ENCODE measurements around the gene APBA3.
"Not testable (repeated sequence)": the region's sequence is repeated elsewhere in the genome, so short reads cannot be mapped to it uniquely, and the experiment has no call there.

DNA sequence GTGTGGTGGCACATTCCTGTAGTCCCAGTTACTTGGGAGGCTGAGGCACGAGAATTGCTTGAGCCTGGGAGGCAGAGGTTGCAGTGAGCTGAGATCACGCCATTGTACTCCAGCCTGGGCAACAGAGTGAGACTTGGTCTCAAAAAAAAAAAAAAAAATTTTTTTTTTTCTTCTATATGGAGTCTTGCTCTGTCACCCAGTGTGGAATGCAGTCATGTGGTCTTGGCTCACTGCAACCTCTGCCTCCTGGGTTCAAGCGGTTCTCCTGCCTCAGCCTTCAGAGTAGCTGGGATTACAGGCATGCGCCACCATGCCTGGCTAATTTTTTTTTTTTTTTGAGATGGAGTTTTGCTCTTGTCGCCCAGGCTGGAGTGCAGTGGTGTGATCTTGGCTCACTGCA, 4.3 kb upstream of the APBA3 start:
- not testable (repeated sequence) for TF ChIP-seq POLR2A (IDR thresholded peaks at IDR 0.05; ENCODE audit: low read length); GATA1 (IDR thresholded peaks at IDR 0.05; ENCODE audit: low read depth, low read length)

All from erythroblast (primary cell).